K562 (cell line): ENCODE results near the gene COL13A1. TPM values are rescaled to one million over a fixed set of nuclear protein-coding genes. Genes with fewer than 3 reads are reported as not detected.
A peak's percentile ranks its signal among the peaks of the same experiment; 100 is the strongest.

Experiments used
- C11orf30 ChIP-seq: fragments of 450-650 bp; IDR thresholded peaks from 2 replicates; pipeline ENCODE4 v1.6.1; 2016; ENCODE audit warnings: low read depth, mild to moderate bottlenecking
- CBX3 ChIP-seq, 2 experiments: IDR thresholded peaks; 1 replicate in 1 of 2; 2 replicates in 1 of 2; pipeline ENCODE4 v1.6.1; 2012; ENCODE audit warnings: inconsistent platforms in 2 of 2, low read length in 2 of 2, borderline replicate concordance in 1 of 2, control low read depth in 1 of 2
- ELF1 ChIP-seq: fragments of 200-800 bp; sonication (Bioruptor generic); IDR thresholded peaks from 2 replicates; pipeline ENCODE4 v1.6.1; 2016; ENCODE audit warnings: missing genetic modification characterization, missing compliant biosample characterization
- FOS ChIP-seq: IDR thresholded peaks from 3 replicates; pipeline ENCODE4 v1.6.1; 2011; ENCODE audit not compliant: insufficient read length; ENCODE audit errors: extremely low read depth
- HCFC1 ChIP-seq: IDR thresholded peaks from 2 replicates; pipeline ENCODE4 v1.6.1; 2012; ENCODE audit warnings: low read depth, low read length, improper control_type of control experiment
- HMGXB4 ChIP-seq: sonication (generic); formaldehyde crosslinking; IDR thresholded peaks from 2 replicates; pipeline ENCODE4 v1.8.1; 2023; ENCODE audit warnings: mild to moderate bottlenecking, missing genetic modification reagents
- SIX5 ChIP-seq, 2 experiments: IDR thresholded peaks; 2 replicates each; pipeline ENCODE4 v1.6.1; 2011; ENCODE audit warnings: low read length in 2 of 2, borderline replicate concordance in 1 of 2, low read depth in 1 of 2, mild to moderate bottlenecking in 1 of 2, moderate library complexity in 1 of 2; ENCODE audit not compliant: insufficient read depth in 1 of 2
- SPI1 ChIP-seq: IDR thresholded peaks from 2 replicates; pipeline ENCODE4 v1.6.1; 2011; ENCODE audit warnings: low read depth, low read length, control low read depth, borderline replicate concordance
- TOE1 ChIP-seq, 2 experiments: fragments of 450-650 bp in 1 of 2; sonication (generic) in 1 of 2; formaldehyde crosslinking in 1 of 2; IDR thresholded peaks; 2 replicates each; pipeline versions ENCODE4 v1.7.1 to v1.8.0; 2016 to 2022; ENCODE audit warnings: borderline replicate concordance in 2 of 2, mild to moderate bottlenecking in 2 of 2, antibody characterized with exemption in 1 of 2, inconsistent platforms in 1 of 2, low read depth in 1 of 2, missing genetic modification reagents in 1 of 2, moderate library complexity in 1 of 2
- USF1 ChIP-seq: sonication (generic); formaldehyde crosslinking; IDR thresholded peaks from 2 replicates; pipeline ENCODE4 v1.9.0; 2022; ENCODE audit warnings: mild to moderate bottlenecking, missing genetic modification reagents
- ZBTB40 ChIP-seq, 2 experiments: fragments of 450-650 bp in 1 of 2; sonication (generic) in 1 of 2; formaldehyde crosslinking in 1 of 2; IDR thresholded peaks; 2 replicates each; pipeline versions ENCODE4 v1.7.1 to v1.9.0; 2016 to 2022; ENCODE audit warnings: inconsistent platforms in 1 of 2, mild to moderate bottlenecking in 1 of 2, missing genetic modification reagents in 1 of 2
- ZFP30 ChIP-seq: fragments of 250-450 bp; sonication (Bioruptor Pico); IDR thresholded peaks from 2 replicates; pipeline ENCODE4 v1.8.0; 2022; ENCODE audit warnings: moderate library complexity, mild to moderate bottlenecking, inconsistent platforms, borderline replicate concordance
- ZNF175 ChIP-seq: fragments of 200-800 bp; sonication (Bioruptor generic); IDR thresholded peaks from 2 replicates; pipeline ENCODE4 v1.6.1; 2016; ENCODE audit warnings: low read depth, mild to moderate bottlenecking, missing genetic modification characterization, missing compliant biosample characterization
- ZNF184 ChIP-seq: sonication (generic); formaldehyde crosslinking; IDR thresholded peaks from 2 replicates; pipeline ENCODE4 v1.5.0; 2020; ENCODE audit warnings: missing genetic modification reagents
- ZNF436 ChIP-seq: fragments of 250-450, 450-650 bp; sonication (Bioruptor Pico); formaldehyde crosslinking; IDR thresholded peaks from 2 replicates; pipeline ENCODE4 v1.7.0; 2020; ENCODE audit warnings: mild to moderate bottlenecking
- ZNF76 ChIP-seq: fragments of 250-450 bp; sonication (Bioruptor Pico); IDR thresholded peaks from 2 replicates; pipeline ENCODE4 v1.4.0; 2020; ENCODE audit warnings: mild to moderate bottlenecking, moderate library complexity, borderline replicate concordance
- polyA plus RNA-seq, 8 experiments: library from polyadenylated mRNA; depleted of rRNA in 4 of 8; stranded (reverse) in 5 of 8; unstranded in 3 of 8; fragments of >200 nt; fragmentation: Nextera tagmentation in 2 of 8; fragmentation: Illumina TruSeq in 1 of 8; extraction: Ambion mirVana in 2 of 8; extraction: Trizol in 1 of 8; gene quantifications; 2 replicates each; pipeline versions ENCODE4 v1.2.1 to v1.2.3, GENCODE V29; 2011 to 2014; ENCODE audit warnings: inconsistent platforms in 1 of 8, missing spikeins in 1 of 8
- total RNA-seq, 7 experiments: library from RNA; depleted of rRNA in 6 of 7; stranded (reverse); fragments of >200 nt in 6 of 7; fragmentation: Illumina TruSeq in 2 of 7; extraction: Trizol in 2 of 7; gene quantifications; 2 replicates each; pipeline versions ENCODE4 v1.2.1 to v1.2.3, GENCODE V29; 2011 to 2021; ENCODE audit warnings: low replicate concordance in 1 of 7

The COL13A1 gene
- total and polyA plus RNA-seq, 9 of the 15 experiments (the other 6 are each of a cell fraction or from before 2014, with no cell fraction given): not detected

- no peak for TF ChIP-seq ZNF76 (CRISPR knock-in tag)
- peak; percentile 94 for TF ChIP-seq HCFC1
- 0 out of 2 replicates have a peak, but pooled peaks have one; percentile 40 for TF ChIP-seq ZBTB40 (IDR thresholded peaks at IDR 0.05)
- no peak for TF ChIP-seq ZBTB40 (CRISPR knock-in tag; IDR thresholded peaks at IDR 0.05)
- TF ChIP-seq FOS: peak; percentile 41
- peak; percentile 93 for TF ChIP-seq SPI1
- TF ChIP-seq TOE1 (IDR thresholded peaks at IDR 0.05; ENCODE audit: borderline replicate concordance): peak; percentile 98
- no peak for TF ChIP-seq TOE1 (CRISPR knock-in tag; IDR thresholded peaks at IDR 0.05; ENCODE audit: borderline replicate concordance, low read depth)
- TF ChIP-seq C11orf30: peak; percentile 89
- TF ChIP-seq USF1 (CRISPR knock-in tag): peak; percentile 91
- no peak for TF ChIP-seq ZNF175 (CRISPR knock-in tag)
- no peak for TF ChIP-seq ZFP30
- peak; percentile 63 for TF ChIP-seq ELF1 (tag)
- TF ChIP-seq ZNF184 (CRISPR knock-in tag): peak; percentile 99
- TF ChIP-seq CBX3 (IDR thresholded peaks at IDR 0.05; ENCODE audit: borderline replicate concordance in 1 of 2, low read length in 2 of 2): peak in 1 of 2 experiments; percentile 59; a peak in 1 of 3 replicates
- peak; percentile 81 to 82 for TF ChIP-seq SIX5 (IDR thresholded peaks at IDR 0.05; ENCODE audit: borderline replicate concordance in 1 of 2, insufficient read depth in 1 of 2, low read depth in 1 of 2, low read length in 2 of 2)
- no peak for TF ChIP-seq ZNF436
- no peak for TF ChIP-seq HMGXB4
Measured at GRCh38 chr10:69994262-69994661, 192.6 kb downstream of the COL13A1 start (continued).
